Fibroblast of the aortic adventitia (primary cell): ENCODE results near the gene SOX18. TPM values are rescaled to one million over a fixed set of nuclear protein-coding genes. Genes with fewer than 3 reads are reported as not detected.
"Not testable (repeated sequence)": the region's sequence is repeated elsewhere in the genome, so short reads cannot be mapped to it uniquely, and the experiment has no call there.

Source experiments
- DNase-seq: peaks from one replicate; pipeline ENCODE4 v3.0.0-alpha.2; 2010; ENCODE audit warnings: low read depth
- H3K4me3 ChIP-seq: 2 replicates; pipeline ENCODE4 v1.5.1; 2011; ENCODE audit warnings: low read depth, mild to moderate bottlenecking, control low read depth, low read length, moderate library complexity
- CTCF ChIP-seq: IDR thresholded peaks from 2 replicates; pipeline ENCODE4 v1.5.1; 2011; ENCODE audit warnings: mild to moderate bottlenecking, low read length, control low read depth, inconsistent platforms; ENCODE audit not compliant: insufficient read depth
- total RNA-seq: library from RNA; depleted of rRNA; stranded (reverse); fragments of >200 nt; gene quantifications from 2 replicates; pipeline ENCODE4 v1.2.3, GENCODE V29; 2012; ENCODE audit warnings: low replicate concordance

SOX18 gene
- total RNA-seq, 1 donor: not detected

GRCh38 chr20:64024141-64024990, 25.1 kb downstream of the SOX18 start:
- no peak for TF ChIP-seq CTCF
- H3K4me3 ChIP-seq: no peak overlapping the region
- DNase-seq: no peak

GRCh38 chr20:64023361-64024140, 25.9 kb downstream of the SOX18 start:
- no peak overlapping the region for H3K4me3 ChIP-seq
- TF ChIP-seq CTCF: no peak
- no peak for DNase-seq

DNA sequence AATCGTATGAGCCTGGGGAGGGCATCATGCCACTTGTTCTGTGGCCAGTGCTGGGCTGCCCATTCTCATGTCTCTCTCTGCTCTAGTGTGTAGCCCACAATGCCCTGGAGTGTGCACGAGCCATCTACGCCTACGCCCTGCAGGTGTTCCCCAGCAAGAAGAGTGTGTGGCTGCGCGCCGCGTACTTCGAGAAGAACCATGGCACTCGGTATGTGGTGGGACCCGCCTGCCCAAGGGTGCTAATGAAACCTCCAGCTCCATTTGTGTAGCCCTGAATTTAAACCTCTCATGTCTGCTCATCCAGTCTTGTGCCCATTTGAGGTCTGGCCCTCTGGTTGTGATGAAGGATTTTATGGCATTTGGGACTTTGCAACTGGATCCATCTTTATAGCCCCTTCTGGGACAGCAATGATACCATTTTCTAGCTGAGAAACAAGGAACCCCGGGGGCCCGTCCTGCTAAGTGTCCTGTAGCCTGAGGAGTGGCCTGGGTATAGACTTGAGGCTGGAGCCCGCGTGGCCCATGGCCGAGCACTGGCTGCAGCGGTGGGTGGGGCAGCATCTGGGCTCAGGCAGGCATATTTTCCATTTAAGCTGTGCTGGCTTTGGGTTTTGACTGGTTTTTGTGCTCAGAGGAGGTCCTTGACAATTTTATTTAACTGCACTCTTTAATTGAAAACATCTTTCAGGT, 26.6 kb downstream of the SOX18 start:
- no peak for TF ChIP-seq CTCF
- DNase-seq: no peak
- no peak overlapping the region for H3K4me3 ChIP-seq

GRCh38 chr20:64021124-64021975, 28.1 kb downstream of the SOX18 start:
- TF ChIP-seq CTCF: no peak
- DNase-seq: no peak
- no peak overlapping the region for H3K4me3 ChIP-seq

DNA sequence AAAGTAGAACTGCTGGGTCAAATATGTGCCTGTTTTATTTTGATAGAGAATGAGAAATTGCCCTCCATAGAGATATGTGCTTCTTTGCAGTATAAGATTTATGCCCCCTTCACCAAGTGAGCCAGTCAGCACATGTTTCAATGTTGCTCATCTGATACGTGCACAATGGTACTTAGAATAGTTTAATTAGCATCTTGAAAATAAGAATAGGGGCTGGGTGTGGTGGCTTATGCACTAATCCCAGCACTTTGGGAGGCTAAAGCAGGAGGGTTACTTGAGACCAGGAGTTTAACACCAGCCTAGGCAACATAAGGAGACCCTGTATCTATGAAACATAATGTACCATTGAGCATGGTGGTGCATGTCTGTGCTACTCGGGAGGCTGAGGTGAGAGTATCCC, 33.8 kb downstream of the SOX18 start:
- no peak for DNase-seq
- no peak overlapping the region for H3K4me3 ChIP-seq
- no peak for TF ChIP-seq CTCF

DNA sequence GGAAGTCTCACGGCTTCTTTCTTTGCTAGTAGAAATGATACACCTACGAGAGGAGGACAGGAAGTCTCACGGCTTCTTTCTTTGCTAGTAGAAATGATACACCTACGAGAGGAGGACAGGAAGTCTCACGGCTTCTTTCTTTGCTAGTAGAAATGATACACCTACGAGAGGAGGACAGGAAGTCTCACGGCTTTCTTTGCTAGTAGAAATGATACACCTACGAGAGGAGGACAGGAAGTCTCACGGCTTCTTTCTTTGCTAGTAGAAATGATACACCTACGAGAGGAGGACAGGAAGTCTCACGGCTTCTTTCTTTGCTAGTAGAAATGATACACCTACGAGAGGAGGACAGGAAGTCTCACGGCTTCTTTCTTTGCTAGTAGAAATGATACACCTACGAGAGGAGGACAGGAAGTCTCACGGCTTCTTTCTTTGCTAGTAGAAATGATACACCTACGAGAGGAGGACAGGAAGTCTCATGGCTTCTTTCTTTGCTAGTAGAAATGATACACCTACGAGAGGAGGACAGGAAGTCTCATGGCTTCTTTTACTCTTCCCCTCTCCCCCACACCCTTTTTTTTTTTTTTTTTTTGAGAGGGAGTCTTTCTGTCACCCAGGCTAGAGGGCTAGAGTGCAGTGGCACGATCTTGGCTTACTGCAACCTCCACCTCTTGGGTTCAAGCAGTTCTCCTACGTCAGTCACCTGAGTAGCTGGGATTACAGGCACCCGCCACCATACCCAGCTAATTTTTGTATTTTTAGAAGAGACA, 36.9 kb downstream of the SOX18 start:
- H3K4me3 ChIP-seq: not testable (repeated sequence)

More for the DNA sequence above, 36.9 kb downstream of the SOX18 start:
- not testable (repeated sequence) for DNase-seq
